Measurements from ENCODE around the gene TNIP1.

The TNIP1 gene

DNA sequence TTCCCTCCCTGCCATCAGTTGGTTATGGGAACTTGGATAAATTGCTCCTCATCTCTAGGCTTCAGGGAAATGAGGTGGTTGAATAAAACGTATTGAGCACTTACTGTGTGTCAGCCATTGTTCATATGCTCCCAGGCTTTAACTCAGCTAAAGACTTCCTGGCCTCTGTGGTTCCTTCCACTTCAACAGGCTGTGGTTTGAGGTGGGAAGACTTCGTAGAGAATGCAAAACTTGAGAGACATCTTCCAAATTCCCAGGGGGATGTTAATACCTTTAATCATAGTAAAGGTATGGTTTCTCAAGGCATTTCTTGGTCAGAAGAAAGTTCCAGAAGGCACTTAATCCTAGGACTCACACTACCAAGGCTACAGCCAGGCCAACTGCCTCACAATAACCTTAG is 62.0 kb downstream of the TNIP1 start:
- no peak for DNase-seq

DNA sequence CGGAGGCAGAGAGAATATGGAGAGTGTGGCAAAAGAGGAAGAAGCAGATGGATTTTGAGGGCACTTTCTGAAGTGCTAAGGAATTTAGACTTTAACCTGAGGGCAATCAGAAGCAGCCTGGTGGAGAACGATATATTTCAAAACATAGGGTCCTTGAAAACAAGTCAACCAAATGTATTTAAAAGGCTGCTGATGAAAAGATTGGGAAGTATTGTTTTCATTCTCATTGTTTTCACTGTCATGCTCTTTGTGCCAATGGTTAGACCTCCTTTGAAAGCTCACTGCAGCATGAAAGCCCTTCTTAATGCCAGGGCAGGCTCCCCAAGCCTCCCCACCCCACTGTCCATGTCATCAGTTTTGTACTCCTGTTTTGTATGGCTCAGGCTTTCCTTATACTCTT is 62.9 kb downstream of the TNIP1 start:
- no peak for DNase-seq

DNA sequence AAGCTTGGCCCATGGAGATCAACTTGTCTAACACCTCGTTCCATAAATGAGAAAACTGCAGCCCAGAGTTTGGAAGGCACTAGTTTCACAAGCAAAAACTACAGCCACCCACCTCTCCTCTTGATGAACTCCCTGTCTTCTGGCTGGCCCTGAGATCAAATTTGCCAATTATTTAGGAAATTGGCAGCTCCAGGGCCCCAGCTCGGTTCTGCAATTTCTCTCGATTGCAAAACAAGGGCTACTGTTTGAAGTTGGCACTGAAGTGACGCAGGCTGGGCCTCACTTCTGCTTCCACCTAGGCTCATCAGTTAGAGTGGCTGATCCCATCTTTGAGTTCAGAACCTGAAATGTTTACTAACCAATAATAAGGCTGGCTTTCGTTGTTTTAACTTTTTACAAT is 64.1 kb downstream of the TNIP1 start:
- DNase-seq, result no peak

DNA sequence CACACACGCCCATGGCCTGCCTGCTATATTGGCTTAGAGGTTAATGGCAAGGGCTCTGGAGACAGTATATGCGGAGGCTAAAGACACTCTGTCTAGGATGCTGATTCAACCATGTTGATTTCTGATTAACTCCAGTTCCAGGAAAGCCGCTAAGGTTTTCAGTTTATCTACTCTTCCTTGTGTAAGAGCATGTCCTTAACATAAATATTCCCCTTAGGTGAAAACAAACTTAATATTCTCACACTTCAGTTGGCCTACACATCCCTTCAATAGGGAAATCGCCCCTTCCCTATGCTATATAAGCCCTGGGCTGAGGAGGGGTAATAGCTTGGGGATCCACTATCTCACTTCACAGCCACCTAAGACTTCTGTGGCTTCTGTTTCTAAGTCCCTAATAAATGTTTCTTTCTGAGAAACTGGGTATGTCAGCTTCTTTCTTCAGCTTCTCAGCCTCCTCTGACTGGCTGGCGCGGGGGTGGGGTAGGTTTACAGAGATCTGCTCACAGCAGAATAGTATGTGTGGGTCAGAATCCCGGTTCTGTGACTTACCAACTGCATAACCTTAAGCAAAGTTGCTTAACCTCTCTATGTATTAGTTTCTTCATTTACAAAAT is 64.8 kb downstream of the TNIP1 start:
- no peak for DNase-seq

DNA sequence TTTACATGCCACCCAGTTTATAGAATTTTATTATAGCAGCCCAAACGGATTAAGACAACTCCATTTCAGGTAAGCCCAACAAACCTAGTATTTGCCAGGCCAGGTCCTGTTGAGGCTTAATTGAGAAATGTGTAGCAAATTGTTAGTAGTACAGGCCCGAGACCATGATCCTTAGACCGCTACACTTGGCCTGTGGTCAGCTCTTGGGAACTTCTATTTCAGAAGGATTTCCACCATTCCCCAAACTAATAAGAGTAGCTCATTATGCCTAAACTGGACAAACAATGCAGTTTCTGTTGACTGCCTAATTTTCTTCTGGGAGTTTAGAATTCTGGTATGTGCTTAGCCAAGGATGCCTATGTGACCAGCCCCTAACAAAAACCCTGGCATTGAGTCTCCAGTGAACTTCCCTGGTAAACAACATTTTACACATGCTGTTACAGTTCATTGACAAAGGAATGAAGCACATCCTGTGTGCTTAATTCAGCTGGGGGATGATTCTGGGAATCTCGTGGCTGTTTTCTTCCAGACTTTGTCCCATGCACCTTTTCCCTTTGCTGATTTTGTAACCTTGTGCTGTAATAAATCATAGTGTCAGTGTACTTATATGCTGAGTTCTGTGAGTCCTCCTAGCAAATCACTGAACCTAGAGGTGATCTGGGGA is 66.0 kb downstream of the TNIP1 start:
- no peak for DNase-seq

DNA sequence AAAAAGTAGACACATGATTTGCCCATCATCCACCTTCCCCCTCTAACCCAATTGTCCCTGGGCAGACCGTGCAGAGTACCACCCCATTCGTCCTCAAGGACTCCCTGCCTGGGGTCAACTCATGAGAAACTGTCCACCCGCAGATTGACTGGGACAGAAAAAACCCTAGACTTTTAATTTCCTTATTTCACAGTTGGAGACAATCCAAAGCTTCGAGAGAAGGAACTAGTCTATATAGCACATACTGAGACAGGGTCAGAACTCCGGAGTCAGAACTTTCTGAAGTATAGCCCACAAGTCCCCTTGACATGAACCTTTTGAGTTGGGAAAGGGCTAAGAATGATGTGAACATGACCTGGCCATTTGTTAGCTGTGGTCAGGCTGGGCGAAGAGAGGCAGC is 68.0 kb downstream of the TNIP1 start:
- DNase-seq, result no peak

DNA sequence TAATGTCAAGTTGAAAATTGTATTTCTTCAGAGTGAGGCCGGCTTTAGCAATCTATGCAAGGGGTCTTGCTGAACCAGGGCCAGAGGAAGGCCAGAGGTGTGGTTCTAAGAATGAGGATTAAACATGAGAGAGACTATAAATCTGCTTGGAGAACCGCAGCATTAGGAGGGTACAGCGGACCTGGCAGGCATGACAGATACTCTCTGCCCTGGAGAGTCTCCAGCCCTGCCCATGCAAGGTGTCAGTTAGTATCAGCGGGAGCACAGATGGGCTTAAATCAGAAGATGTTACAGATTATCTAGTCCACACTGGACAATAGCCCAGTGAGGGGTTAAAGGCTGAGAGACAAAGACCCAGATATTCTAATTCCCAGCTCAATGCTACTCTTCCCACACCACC is 71.9 kb downstream of the TNIP1 start:
- no peak for DNase-seq

DNA sequence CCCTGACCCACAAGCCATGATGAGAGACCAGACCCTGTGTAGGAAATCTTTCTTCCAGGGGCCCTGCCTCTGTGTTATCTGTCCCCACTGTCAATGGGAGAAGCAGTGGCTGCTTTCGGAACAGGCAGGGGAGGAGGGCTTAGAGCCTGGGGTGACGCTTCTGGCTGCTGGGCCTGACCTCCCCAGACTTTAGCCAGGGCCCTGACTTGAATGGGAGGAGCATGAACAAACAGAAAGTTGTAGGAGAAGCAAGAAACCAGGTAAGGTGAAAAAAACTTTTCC is 72.7 kb downstream of the TNIP1 start:
- DNase-seq, result no peak

DNA sequence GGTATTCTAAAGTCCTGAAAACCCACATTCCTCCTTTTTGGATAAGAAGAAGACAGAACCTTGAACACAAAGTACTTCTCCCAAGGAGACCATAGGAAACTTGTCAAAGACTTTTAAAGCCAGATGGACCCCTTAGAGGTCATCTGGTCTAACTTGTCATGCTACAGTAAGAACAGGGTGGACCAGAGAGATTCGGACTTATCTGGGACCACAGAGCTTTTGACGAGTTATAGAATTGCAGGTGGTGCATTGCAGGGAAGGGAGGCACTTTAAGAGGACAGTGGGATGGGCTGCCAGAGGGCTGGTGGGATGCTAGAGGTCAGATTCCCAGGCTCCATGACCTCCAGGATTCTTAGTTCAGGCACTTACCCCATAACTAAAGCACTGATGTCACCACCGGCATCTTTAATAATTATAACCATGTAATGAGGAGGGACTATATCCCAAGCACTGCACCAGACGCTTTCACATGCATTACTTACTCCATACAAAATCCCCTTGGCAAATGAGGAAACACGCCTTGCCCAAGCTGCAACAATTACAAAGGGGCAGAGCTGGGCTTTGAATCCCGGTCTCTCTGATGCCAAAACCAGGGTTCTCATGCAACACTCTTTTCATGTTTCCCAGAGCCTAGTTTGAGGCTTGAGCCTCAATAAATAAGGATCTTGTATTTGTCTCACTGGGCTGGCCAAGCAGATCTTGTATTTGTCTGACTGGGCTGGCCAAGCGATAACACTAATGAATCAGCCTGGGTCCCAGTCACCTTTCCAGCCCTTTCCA is 73.2 kb downstream of the TNIP1 start:
- no peak for DNase-seq

DNA sequence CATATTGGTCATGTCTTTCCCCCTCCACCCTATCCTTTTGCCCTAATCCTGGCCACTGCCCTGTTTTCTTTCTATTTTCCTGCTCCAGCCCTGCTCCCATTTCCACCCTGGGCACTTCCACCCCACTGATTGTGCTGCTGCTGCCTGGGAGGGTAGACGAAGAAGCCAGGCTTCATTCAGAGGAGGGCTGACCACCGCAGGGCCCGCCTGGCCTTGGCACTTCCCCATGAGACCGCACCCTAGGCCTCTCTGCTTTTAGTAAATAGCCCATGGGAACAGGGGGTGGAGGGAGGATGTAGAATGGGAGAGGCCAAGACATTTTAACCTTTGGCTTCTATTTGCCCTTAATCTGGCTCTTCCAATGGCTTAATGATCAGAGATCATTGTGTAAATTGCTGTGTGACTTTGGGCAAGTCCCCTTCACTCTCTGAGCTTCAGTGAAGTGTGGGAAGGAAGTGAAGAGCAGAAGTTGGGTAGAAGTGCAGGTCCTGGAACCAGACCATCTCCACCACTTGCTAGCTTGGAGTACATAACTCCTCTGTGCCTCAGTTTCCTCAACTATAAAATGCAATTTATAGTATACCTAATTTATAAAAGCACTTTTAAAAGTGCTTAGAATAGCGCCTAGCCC is 74.0 kb downstream of the TNIP1 start:
- DNase-seq, result no peak

DNA sequence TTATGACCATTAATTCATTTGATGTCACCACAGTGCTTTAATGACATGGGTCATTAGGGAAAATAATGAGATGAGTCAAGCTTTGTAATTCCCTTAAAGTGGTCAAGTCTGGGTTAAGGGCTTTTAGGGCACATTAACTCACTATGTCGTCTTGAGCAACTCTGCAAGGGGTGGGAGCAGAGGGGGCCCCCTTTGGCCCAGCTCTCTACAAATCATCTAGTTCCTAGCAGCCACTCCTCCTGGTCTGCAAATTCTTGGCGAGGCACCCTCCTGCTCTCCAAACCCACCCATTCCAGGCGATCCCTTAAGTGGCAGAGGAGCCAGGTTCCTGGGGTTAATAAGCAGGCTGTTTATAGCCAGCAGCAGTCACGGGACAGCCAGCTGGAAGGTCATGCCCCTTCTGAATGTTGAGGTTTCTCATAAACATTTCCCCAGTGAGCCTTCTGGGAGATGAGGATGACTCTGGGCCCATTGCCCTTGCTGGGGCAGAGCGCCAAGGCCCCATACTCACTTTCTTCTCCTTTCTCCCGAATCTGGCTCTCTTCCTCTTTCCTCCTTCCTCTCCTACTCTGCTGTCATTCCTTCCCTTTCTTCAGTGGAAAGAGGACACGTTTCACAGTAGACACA is 74.8 kb downstream of the TNIP1 start:
- DNase-seq, result no peak

DNA sequence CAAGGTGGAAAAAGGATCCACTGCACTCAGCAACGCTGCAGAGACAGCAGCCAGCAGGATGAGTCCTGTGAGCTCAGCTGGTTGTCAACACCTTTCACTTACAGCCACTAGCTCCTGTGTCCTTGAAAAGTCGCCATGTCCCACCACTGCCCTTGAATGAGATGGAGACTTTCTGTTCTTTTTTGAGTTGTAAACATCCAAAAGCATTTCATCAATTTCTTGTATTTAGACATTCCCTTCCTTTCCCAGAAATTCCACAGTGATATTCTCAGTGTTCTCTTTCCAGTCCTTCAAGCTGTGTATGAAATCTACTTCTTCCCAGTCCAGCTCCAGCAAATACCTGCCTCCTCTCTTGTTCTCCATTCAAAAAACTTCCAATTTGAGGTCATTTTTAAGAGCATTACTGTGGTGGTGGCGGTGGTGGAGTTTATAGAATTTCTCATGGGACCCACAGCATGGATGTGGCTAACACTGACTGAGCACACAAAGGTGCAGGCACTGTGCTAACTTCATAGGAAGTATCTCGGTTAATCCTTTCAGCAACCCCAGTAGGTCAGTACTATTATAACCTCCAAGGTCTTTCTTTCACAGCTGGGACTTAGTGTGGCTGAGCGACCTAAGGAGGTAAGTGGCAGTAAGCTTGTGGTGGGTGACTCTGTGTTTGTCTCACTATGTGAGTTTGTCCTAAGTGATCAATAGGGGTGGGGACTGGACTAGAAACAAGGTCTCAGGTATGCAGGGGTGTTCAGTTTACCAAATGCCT is 75.5 kb downstream of the TNIP1 start:
- DNase-seq, result no peak

DNA sequence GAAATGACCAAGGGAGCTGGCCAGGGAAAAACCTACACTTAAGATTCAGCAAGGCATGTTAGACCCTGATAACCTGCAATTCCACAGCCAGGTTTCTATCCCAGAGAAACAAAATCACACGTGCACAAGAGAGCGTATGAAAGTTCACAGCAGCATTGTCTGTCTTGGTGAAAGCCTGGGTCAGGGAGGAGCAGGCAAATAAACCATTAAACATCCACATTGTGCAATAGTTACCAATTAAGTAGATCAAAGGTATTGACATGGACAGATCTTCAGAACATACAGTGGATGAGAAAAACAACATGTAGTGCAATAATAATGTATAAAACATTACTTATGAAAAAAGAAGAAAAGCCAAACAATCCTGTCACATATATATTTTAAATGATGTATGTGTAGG is 76.3 kb downstream of the TNIP1 start:
- no peak for DNase-seq

DNA sequence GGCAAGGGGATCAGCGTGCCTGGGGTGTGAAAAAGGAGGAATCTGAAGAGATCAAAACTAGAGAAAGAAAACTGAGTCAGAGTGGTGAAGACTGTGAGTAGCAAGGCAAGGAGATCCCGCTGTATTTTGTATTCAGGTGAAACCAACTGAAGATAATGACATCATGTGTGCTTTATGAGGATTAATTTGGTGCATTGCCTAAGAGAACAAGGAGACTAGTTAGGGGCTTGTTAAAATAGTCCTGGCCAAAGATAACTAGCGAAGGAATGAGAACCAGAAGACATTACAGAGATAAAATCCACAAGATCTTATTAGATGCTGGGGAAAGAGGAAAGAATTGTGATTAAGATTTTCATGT is 77.4 kb downstream of the TNIP1 start:
- DNase-seq, result no peak

DNA sequence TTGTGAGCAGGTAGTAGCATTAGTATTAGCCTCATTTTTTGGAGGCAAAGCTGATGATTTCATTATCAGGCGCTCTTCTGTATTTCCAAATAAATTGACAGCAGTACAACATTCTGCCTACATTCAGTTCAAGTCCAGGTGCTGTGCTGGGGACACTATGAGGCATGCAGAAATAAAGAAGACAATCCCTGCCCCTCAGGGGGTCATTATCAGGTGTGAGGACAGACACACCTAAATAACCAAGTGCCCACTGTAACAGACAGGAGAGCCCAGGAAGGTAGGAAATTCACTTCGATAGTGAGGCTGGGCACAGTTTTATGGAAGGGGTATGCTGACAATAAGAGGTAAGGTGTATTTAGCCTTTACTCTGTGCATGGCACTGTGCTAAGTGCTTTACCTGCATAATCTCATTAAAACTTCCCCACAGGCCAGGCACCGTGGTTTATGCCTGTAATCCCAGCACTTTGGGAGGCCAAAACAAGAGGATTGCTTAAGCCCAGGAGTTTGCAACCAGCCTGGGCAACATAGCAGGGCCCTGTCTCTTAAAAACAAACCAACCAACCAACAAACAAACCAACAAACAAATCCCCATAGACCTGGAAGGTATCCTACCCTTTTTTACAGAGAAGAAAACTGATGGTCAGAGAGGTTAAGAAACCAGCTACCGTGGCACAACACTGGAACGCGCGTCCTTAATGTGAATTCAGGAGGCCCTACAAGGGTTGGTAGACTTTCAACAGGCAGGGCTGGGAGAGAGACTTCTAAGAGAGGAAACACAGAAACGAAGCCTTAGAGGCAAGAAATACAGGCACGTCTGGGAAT is 77.9 kb downstream of the TNIP1 start:
- DNase-seq, result no peak

DNA sequence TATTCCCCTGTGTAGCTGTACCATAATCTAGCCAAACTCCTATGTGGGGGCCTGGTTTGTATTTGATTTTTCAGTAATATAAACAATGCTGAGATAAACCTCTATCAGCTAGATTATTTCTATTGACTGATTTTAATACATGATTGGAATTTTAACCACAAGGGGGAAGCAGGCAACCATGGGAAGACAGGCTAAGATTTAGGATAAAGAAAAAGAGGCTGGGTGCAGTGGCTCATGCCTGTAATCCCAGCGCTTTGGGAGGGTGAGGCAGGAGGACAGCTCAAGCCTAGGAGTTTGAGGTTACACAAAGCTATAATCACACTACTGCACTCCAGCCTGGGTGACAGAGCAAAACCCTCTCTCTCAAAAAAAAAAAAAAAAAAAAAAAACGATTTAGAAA is 78.6 kb downstream of the TNIP1 start:
- DNase-seq, result no peak

DNA sequence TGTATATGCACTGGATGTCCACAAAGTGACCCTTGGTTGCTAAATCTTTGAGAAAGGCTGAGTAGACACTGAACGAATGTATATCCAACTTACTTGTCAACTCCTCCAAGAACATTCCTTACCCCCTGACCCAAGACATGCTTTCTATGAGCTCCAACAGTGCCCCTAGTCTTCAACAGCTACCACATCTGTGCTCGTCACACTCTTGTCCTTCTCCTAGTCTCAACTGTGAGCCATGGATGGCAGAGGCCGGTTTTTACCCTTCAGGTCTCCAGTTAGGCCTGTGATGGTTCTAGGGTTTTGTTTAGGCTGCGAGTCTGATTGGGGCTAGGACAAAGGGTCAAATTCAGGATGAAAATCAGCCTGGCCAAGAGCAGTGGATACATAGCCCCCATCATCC is 79.4 kb downstream of the TNIP1 start:
- DNase-seq, result no peak

DNA sequence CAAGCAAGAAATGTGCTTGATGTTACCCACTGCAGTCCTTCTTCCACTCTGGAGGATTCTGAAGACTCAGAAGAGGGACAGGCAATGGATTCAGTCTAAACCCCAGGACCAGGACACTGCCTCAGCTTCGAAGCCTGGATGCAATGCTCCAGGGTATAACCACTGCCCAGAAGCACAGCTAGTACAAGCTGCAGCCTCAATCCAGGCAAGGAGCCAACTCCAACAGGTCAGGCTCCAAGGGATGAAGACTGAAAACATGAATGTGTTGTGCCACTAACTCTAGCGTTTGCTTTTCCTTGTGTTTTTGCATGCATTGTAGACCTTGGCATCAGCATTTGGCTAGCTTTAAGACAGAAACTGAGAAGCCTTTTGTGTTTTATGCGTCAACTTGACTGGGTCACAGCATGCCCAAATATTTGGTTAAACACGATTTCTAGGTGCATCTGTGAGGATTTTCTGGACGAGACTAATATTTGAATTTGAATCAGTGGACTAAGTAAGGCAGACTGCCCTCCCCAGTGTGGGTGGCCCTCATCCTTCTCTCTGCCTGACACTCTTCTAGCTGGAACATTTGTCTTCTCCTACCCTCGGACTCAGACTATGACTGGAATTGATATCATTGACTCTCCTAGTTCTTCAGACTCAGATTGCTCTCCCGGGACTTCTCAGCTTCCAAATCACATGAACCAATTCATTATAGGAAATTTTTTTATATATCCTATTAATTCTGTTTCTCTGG is 81.0 kb downstream of the TNIP1 start:
- DNase-seq, result no peak

DNA sequence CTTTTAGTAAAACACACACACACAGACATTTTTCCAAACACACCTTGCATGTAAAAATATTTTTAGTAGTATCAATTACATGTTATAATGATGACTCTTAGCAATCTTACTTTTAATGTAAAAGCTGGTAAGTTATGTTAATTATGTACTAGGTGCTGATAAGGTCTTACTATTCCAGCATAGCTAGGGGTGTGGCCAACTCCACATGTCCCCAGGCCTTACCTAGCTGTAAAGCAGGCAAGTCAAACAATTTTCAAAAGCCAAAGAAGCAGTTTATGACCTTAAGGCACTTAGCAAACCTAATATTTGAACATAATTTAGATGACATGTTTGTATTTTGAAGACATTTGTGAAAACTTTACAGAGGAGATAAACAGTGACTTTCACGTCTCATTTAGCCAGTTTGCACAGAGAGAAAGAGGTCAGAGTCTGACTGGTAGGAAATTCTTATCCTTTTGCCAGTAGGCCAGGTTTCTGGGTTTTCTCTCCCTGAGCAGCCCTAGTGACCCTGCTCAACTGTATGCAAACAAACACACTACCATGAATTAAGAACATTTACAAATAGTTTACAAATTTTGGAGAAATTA is 86.9 kb downstream of the TNIP1 start:
- DNase-seq, result no peak

DNA sequence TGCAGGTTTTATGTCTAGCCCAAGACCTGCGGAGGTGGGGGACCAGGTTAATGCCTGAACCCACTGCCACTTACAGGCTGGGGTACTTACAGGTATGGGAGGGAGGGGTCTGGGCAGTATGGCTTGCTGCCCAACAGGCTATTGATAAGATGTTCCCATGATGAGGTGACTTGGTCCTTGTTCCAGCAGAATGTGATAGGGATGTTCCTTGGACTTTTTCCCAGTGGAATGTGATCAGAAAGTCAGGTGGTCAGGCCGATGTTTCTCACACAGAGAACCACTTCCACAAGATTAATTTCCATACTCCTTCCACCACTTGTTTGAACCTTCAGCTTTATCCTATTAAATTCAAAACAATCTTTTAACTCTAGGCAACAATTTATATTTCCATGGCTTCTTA is 87.4 kb downstream of the TNIP1 start:
- DNase-seq, result no peak

DNA sequence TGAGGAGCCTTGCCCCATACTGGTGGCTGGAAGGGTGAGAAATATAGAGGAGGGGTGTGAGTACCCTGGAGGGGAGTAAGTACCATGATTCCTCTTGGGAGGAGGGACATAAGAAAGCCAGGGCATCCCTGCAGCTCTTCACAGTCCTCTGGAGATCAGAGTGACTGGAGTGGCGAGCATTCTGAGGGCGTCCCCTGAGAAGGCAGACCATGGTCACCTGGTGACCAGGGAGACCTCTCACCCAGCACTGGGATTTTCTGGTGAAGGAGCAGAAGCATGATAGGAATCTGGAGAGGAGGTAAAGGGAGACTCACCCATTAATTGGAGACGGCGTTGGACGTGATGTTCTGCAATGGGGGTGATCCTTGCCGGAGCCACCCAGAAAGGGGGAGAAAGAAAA is 88.1 kb downstream of the TNIP1 start:
- no peak for DNase-seq

Data from NCI-H1417 treated with DMSO at 0.1 percent for 48 hours (cell line).